Epidermal melanocyte (primary cell): ENCODE results near the gene RIMBP2.

ENCODE experiments used
- DNase-seq: peaks from one replicate; pipeline ENCODE4 v3.0.0; 2011; ENCODE audit warnings: low spot score; ENCODE audit not compliant: insufficient read length

RIMBP2 gene

DNA sequence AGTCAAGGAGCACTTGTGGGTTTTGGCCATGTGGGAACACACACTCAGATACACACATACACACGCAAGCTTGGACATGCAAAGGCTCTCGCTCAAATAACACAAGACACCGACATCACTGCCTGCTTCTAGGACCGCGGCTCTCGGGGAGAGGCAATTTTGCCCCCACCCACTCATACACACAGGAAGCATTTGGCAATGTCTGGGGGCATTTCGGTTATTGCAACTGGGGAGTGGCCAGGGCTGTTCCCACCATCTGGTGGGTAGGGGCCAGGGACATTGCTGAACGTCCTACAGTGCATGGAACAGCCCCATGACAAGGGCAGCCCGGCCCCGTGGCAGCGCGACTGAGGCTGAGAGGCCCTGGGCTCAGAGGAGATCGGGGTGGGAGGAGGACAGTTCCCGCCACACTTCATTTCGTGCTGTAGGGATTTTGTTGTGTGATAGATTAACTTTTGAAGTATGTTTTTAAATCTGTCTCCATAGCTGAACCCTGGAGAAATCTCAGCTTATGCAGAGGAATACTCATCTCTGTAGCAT lies 35.6 kb downstream of the RIMBP2 start:
- DNase-seq = no peak

DNA sequence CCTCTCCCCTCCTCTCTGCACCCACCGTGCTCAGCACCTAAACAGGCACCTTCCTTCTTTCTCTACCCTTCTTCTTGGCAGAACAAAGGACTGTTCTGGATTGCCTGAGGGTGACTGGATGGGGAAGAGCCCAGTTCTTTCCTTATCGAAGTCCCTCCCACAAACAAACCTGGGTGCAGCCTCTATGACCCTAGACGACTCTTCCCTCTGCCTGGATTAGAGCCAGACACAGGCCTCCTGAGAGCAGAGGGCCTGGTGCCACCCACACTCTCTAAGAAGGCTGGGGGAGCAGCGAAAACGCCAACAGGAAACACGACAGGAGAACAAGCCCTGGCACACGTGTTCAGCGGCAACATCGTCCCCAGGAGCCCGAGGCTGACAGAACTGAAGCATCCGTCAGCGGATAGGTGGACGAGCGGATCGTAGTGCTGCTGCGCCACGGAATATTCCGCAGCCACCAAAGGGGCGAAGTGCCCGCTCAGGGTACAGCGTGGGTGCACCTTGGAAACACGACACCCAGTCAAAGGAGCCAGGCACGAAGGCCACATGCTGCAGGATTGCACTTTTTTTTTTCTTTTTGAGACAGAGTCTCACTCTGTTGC lies 38.0 kb downstream of the RIMBP2 start:
- DNase-seq = no peak

DNA sequence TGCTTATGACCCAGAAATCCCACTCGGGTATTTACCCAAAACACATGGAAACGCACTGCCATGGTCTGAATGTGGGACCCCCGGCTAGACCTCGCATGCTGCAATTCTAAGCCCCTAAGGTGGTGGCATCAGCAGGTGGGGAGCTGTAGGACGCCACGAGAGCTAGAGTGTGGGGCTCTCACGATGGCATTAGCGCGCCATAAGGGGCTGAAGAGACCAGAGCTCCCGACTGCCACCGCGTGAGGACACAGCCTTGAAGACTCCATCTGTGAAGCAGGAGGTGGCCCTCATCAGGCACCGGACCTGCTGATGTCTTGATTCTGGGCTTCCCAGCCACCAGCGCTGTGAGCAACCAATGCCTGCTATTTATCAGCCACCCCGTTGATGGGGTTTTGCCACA lies 40.3 kb downstream of the RIMBP2 start:
- no peak for DNase-seq

DNA sequence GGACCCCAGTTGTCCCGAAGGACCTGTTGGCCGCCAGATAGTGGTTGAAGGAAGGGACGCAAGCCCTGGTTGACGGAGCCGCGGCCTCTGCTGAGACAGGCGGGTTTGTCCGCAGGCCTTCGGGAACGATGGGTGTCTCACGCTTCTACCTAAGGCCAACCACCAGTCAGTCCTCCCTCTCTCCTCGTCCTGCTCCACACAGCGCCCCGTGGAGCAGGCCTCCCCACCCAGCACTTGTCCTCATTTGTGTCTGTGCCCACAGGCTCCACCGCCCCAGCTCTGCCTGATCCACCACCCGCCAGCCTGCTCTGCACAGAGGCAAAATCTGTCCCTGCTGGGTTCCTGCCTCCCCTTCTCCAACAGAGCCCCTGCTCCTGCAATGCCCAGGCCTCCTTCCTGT lies 41.0 kb downstream of the RIMBP2 start:
- DNase-seq = no peak

DNA sequence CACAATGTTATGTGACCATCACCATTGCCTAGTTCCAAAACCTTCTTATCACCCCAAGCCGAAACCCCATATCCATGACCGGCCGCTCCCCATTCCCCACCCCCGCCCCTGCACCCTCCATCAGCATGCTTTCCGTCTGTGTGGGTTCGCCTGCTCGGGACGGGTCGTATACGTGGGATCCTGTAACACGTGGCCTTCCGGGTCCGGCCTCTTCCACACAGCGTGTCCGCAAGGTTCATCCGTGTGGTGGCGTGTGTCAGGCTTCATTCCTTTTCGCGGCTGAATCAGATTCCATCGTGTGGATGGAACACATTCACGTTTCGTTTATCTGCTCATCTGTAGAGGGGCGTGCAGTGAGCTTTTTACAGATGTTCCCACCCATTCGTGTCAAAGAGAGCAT lies 41.4 kb downstream of the RIMBP2 start:
- no peak for DNase-seq

DNA sequence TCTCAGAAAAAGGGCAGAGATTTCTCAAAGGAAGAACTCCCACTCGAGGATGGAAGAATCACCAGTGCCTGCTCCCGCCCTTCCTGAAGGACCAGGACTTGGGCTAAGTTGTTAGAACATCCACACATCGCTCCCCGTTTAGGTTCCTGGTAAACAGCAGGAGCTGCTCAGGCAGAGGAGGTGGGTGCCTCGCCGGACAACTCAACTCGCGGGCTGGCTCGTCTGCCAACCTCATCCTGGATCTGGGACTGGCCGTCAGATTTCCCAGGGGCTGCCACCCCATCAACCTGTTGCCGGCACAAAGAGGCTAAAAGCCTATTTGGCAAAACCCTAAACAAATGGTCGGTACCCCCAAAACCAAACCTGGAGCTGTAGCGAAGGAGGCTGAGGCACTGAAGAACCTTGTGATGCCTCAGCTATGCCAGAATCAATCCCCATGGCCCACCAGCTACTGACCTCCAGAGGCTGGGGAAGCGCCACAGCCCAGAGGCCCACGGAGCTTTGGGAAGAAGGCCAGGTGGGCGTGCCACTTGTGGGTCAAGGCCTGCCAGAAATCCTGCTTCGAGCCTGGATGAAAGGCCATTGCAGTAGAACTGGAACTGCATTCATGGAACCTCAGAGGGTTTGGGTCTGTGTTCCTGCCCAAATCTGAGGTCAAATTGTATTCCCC lies 42.9 kb downstream of the RIMBP2 start:
- no peak for DNase-seq

DNA sequence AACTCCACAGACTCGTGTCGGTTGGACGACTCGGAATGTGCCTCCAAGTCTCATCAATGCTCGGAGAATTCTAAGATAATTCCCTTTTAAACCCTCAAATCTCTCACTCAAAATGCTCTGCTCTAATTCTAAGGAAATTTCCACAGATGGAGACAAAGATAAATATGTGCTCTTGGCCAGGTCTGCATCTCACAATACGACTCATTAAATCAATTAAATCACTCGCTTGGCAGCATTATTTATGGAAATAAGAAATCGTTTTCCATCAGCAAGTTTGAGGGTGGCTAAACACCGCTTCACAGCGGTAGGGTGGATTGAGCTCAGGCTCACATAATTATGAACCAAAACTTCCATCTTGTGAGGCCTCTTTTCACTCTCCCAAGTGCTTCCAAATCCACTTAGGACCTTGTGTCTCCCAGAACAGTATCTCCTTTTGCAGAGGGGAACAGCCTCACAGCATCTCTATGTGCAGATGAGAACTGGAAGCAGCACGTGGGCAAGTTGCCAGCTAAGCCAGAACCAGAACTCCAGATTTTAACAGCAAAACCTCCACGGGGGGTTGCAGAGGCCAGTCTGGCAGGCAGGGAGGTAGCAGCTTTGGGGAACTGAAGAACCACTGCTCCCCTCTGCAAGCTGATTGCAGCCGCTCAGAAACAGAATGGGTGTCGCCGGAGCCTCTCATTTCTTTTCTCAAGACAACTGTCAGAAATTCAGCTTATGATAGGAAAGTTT lies 43.8 kb downstream of the RIMBP2 start:
- no peak for DNase-seq

DNA sequence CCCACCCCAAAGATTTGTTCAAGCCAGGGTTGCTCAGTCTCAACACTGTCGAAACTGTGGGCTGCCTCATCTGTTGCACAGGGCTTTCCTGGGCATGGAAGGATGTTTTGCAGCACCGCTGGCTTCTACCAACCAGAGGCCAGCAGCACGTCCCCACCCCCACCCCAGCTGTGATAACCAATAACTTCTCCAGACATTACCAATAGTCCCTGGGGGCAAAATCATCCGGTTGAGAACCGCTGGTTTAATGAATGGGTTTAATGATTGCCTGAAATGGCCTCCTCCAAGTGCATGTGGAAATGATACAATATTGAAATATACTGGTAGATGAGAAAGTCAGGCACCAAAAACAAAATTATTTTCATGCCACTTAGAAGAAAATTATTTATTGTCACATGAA lies 44.5 kb downstream of the RIMBP2 start:
- DNase-seq = no peak

DNA sequence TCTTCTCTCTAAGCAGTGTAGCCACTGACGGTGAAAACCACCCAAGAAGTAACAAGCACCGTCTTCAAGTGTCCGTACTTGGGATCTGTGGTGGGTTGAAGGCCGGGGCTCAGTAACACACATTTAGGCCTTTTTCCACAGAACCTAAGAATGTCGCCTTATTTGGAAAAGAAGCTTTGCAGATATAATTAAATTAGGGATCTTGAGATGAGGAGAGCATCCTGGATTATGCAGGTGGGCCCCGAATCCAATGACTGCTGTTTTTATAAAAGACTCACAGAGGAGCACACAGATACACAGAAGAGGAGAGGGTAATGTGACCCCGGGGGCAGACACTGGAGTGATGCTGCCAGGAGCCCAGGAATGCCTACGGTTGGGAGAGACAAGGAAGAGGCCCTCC lies 46.3 kb downstream of the RIMBP2 start:
- DNase-seq = no peak

DNA sequence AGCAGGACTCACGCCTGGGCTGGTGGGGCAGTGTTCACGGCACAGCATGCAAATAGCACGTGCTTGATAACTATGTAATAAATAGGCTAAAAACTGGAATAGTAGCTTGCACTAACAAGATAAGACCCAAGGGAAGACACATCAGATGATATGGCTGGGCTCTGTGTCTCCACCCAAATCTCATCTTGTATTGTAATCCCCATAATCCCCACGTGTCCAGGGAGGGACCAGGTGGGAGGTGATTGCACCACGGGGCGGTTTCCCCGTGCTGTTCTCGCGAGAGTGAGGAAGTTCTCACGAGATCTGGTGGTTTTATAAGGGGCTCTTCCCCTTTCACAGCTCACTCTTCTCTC lies 46.9 kb downstream of the RIMBP2 start:
- DNase-seq = no peak

DNA sequence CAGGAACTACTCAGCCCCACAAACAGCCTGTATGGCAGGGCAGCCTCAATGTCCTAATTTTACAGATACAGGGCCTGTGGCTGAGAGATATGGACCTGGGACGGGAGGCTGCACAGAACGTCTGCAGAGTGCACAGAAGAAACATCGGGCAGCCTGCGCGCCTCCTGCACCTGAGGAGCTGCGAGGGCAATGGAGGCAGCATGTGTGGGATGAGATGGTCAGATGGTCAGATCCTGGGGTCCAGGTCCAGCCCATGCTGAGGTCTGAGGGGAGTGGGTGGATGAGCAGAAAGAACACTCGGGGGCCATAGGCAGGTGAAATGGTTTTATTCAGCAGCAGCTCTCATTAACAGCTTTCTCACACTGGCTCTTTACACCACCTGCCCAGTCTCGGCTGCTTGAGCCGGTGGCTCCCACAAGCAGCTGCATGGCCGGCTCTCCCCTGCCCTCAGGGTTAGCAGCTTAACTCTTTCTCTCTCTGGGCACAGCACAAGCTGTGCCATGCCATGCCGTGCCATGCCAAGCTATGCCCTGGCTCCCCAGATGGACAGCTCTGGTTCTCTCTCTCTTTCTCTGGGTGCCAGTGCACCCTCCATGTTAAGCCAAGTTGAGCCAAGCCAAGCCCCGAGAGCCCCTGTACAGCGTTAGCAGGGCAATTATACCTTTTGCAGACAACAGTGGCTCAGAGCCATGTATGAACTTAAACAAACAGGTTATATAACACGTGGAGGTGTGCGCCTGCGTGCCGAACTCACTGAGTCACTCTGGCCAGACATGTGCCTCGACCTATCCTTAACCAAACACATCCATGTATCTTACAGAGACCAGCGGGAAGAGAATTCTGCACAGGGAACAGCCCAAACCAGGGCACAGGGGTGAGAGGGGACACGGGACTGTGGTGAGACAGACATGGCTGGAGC lies 47.6 kb downstream of the RIMBP2 start:
- DNase-seq = no peak

DNA sequence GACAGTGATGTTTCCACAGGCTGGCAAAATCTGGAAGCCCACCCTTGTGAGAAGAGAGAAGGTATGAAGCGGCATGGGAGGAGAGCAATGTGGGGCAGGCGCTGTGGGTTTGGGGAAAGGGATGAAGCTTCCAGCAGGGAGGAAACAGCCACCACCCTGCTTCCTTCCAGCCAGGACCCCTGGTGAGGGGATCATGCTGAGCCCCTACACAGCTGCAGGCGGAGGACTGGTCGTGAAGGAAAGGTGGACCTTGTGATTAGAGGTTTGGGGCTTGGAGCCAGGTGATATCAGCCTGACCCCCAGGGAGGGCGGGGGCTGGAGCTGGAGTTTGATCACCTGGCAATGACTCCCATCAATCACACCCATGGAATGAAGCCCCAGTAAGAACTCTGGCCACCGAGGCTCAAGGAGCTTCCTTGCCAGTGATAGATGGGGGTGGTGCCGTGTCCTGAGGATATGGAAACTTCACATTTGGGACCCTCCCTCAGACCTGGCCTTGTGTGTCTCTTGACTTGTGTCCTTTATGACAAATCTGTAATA lies 48.6 kb downstream of the RIMBP2 start:
- no peak for DNase-seq

DNA sequence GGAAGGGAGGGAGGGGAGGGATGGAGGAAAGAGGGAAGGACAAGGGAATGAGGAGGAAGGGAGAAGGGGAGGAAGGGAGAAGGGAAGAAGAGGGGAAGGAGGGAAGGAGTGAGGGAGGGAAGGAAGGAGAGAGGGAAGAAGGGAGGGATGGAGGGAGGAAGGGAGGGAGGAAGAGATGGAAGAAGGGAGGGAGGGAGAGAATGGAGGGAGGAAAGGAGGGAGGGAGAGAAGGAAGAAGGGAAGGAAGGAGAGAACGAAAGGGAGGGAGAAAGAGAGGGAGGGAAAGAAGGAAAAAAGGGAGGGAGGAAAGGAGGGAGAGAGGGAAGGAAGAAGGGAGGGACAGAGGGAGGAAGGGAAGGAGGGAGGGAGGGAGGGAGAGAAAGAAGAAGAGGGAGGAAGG lies 49.5 kb downstream of the RIMBP2 start:
- no peak for DNase-seq

DNA sequence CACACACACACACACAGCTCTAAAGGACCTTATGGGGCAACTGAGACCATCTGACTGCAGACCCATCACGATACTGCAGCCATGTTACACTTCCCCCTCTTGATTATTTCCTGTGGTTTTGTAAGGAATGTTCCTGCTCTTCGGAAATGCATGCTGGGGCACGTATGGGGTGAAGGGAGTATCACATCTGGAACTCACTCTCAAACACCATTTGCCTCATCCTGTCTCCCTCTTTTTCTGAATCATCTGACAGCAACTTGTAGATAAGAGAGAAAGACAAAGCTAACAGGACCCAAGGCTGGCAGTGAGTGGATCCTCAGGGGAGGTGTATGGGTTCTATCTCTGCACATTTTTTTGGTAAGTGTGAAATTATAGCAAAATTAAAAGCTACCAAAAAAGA lies 50.3 kb downstream of the RIMBP2 start:
- no peak for DNase-seq

DNA sequence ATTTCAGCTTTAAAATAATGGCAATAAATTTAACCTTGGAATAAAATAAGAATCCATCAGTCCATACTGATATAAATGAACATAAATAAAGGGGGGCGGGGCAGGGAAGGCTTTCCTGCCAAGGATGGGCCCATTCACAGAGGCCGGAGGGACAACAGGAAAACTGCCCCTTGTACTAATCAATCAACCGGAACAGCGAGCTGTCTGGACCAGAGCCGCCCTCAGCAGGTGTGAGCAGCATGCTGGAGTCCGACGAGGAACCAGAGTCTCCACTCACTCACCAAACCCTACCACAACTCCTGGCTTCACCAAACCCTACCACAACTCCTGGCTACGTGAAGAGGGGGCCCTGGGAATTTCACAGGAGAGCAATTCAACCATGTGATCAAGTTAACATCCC lies 51.3 kb downstream of the RIMBP2 start:
- DNase-seq = no peak

DNA sequence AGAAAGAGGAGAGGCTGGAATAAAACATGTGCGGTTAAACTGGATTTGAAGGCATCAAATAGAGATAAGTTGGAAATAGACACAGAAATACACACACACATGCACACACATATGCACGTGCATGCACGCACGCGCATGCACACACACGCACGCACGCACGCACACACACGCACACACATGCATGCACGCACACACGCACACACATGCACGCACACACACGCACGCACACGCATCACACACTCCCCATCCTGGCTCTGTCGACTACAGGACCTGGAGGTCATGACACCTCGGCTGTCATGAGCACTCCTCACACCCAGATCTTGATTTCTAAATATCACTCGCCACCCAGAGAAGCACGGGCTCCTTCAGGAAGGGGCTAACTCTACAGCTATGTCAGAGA lies 51.8 kb downstream of the RIMBP2 start:
- no peak for DNase-seq

DNA sequence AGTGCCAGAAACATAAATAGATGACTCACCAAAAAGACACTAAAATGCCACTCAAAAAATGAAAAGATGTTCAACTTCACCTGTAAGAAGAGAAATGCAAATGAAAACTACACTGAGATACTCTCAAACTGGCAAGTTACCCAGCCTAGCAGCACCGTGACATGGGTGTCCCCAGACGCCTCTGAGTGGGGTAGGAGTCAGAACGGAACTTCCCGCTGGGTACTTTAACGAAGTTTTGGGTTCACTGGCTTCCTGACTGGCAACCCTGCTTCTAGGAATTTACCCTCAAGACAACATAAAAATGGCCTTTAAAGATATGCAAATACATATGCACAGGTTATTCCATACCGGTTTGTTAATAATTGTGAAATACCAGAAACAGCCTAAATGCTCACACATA lies 52.6 kb downstream of the RIMBP2 start:
- no peak for DNase-seq

DNA sequence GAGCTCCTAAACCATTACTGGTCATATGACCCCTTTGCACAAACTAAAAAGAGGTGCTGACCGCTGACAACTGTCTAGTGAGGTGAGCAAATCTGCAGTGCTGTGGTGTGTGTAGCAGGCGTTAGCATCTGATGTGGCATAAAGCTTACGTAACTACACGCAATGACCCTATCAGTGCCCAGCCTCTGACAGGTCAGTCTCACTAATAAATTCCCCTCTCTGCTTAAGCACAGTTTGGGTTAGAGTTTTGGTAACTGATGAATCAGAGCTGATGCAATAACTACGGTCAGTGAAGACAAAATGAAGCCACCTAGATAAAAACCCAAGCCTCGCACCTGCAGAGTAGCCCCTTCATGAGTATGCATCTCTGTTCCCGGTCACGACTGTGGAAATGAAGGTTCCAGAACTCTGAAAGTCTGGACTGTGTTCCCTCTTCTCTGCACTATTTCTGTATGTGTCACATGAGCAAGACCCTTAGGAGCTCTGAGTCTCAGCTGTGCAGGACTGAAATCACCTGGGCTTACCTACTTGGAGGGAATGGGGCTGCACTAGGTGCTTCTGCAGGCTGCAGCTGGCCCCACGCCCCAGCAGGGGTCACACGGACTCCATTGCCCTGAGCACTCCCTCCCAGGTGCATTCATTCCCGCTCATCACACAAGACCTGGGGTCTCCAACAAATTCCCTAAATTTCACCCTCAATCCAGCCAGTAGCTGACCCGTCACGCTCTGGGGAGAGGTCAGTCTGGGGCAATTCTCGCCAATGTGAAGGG lies 54.4 kb downstream of the RIMBP2 start:
- DNase-seq = no peak

DNA sequence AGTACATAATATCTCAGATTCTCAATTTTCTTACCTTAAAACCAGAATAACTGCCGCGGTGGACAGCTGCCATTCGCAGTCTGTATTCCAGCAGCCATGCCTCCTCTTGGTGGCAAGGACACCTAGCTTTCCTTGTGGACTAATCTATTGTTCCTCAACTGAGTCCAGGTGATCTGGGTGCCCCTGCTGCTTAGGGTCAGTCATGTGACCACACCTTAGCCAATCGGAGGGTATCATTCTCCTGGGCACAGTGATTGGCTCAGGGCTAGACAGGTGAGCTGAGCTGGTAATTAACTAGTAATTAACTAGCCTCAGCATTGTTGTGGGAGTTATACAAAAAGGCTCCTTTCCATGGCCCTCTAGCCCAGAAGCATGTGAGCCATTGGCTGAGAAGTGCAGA lies 55.0 kb downstream of the RIMBP2 start:
- DNase-seq = no peak

DNA sequence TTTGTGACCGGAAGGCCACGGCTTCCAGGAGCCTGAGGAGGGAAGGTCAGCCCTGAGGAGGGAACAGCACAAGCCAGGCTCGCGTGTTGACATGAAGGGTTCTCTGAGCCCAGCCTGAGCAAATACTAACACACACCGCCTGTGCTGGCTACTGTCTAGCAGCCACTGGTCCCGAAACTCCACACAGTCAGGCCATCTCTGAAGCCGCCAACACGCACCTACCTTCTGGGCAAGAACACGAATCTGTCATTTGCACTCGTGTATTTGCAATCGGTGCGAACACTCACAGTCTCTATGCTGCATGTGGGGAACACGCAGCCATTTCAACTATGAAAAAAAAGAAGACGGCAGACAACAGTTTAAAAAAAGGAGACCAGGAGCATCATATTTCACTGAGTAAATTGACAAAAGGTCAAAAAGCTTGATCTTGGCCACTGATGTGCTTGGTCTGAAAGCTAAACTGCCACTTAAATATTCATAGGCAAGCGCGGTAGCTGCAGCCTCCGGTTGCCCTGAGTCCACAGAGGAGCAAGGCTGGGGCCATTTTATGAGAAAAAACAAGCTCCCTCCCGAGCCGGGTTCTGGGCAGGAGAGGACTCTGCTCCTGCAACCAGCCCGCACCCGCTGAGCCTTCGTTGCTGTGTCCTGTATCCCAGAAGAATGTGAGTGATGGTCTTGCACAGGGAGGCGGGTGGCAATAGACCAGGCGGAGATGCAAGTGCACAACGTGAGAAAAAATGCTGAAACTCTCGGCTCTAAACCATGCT lies 57.8 kb downstream of the RIMBP2 start:
- no peak for DNase-seq
